A673 (cell line): ENCODE results near the gene ANKRD23.
A peak's percentile ranks its signal among the peaks of the same experiment; 100 is the strongest.

ENCODE experiments used
- EZH2 ChIP-seq: fragments of 200-600 bp; sonication (generic); IDR thresholded peaks from 2 replicates; pipeline ENCODE4 v1.6.1; 2017; ENCODE audit warnings: borderline replicate concordance, low read depth, mild to moderate bottlenecking, mixed read lengths, antibody characterized with exemption, low read length; ENCODE audit not compliant: poor library complexity, severe bottlenecking
- TF ChIP-seq, protein P1 (sequence below): fragments of 300-800, 200-600 bp; sonication (generic); conservative IDR thresholded peaks from 2 replicates; pipeline ENCODE4 v1.5.1; 2017; ENCODE audit warnings: low read depth, mild to moderate bottlenecking, antibody characterized with exemption, low read length, moderate library complexity, mixed read lengths

DNA sequence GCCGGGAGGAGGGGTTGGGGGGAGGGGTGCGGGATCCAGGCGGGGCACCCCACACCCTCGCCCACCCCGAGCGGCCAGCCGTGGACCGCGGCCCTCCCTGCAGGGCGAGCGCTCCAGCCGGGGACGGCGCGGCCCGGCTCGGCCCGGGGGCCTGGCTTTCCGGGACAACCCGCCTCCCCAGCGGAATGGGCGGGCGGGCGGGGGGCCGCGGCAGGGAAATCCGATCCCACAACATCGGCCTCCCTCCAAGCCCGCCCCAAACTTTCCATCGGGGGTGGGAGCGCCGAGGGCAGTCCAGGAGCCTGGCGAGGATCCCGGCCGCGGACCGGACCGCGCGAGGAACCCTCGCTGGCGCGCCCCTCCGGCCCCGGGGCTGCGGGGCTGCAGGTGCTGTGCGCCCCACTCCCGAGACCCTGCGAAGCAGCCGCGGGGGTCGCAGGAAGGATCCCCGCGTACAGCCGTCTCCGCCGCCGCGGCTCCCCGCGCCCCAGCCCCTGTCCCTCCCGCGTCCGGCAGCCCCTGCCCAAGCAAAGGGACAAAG, 25.5 kb upstream of the ANKRD23 start:
- TF ChIP-seq, protein P1, sequence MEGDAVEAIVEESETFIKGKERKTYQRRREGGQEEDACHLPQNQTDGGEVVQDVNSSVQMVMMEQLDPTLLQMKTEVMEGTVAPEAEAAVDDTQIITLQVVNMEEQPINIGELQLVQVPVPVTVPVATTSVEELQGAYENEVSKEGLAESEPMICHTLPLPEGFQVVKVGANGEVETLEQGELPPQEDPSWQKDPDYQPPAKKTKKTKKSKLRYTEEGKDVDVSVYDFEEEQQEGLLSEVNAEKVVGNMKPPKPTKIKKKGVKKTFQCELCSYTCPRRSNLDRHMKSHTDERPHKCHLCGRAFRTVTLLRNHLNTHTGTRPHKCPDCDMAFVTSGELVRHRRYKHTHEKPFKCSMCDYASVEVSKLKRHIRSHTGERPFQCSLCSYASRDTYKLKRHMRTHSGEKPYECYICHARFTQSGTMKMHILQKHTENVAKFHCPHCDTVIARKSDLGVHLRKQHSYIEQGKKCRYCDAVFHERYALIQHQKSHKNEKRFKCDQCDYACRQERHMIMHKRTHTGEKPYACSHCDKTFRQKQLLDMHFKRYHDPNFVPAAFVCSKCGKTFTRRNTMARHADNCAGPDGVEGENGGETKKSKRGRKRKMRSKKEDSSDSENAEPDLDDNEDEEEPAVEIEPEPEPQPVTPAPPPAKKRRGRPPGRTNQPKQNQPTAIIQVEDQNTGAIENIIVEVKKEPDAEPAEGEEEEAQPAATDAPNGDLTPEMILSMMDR: 0 out of 2 replicates have a peak, but pooled peaks have one; percentile 25
- TF ChIP-seq EZH2: no peak
